ENCODE results near the gene FADS2.

DNA sequence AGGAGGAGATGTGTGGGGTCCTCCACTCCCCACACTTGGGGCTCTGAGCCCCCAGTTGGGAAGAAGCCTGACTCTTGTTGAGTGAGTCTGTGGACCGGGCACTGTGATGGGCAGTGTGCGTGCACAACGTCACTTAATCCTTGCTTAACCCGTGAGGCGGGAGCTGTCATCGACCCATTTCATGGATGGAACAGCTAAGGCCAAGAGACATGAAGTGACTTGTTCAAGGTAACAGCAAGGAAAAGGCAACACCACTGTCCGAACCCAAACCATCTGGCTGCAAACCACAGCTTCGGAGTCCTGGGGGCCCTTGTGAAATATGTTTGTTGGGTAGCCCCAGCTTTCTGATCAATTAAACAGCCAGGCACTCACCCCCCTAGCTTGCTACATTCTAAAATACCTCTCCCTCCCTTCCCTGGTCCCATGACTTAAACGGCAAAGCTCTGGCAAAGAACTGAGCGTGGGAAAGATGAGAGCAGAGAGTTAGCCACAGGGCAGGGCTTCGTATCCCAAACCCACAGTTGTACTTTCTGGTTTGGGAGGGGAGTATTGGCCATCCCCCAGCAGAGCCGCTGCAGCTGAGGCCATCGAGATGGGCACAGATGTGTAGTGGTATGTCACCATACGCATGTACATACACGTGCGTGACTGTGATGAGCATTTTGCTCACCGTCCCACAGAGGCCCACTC, 26.3 kb downstream of the FADS2 start:
- TF ChIP-seq POLR2A (IDR thresholded peaks at IDR 0.05), result no peak
- TF ChIP-seq, protein P1, sequence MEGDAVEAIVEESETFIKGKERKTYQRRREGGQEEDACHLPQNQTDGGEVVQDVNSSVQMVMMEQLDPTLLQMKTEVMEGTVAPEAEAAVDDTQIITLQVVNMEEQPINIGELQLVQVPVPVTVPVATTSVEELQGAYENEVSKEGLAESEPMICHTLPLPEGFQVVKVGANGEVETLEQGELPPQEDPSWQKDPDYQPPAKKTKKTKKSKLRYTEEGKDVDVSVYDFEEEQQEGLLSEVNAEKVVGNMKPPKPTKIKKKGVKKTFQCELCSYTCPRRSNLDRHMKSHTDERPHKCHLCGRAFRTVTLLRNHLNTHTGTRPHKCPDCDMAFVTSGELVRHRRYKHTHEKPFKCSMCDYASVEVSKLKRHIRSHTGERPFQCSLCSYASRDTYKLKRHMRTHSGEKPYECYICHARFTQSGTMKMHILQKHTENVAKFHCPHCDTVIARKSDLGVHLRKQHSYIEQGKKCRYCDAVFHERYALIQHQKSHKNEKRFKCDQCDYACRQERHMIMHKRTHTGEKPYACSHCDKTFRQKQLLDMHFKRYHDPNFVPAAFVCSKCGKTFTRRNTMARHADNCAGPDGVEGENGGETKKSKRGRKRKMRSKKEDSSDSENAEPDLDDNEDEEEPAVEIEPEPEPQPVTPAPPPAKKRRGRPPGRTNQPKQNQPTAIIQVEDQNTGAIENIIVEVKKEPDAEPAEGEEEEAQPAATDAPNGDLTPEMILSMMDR (IDR thresholded peaks at IDR 0.05), result no peak
